Measurements from ENCODE around the gene FGF19. TPM values are rescaled to one million over a fixed set of nuclear protein-coding genes. Genes with fewer than 3 reads are reported as not detected.

Gene FGF19
- total RNA-seq, 2 donors from 2014 or later: 0.37 to 0.40 TPM

GRCh38 chr11:69653406-69653960, 50.3 kb downstream of the FGF19 start:
- Histone ChIP-seq H3K36me3 (ENCODE audit: control insufficient read depth, insufficient read depth, low read length) (peaks cover 5% of the 10 kb centered on the region), H3K9ac (ENCODE audit: extremely low read depth, low read length, poor library complexity, severe bottlenecking) (no peak overlapping the region), H3K27me3 (ENCODE audit: control insufficient read depth, insufficient read depth, low read length, poor library complexity, severe bottlenecking) (no peaks in the 10 kb centered on the region), H3K4me1 (ENCODE audit: control insufficient read depth, insufficient read depth, low read length) (peaks cover 1% of the 10 kb centered on the region), H3K9me3 (ENCODE audit: control insufficient read depth, low read length) (no peaks in the 10 kb centered on the region), H3K27ac (ENCODE audit: low read depth, low read length) (no peak overlapping the region), H3K4me3 (ENCODE audit: low read length) (no peak overlapping the region)
- TF ChIP-seq CTCF (conservative IDR thresholded peaks at IDR 0.05): no peak
- DNase-seq: no peak
- H3K36me3 Mint-ChIP-seq (ENCODE audit: low read depth): peaks cover 33% of the 10 kb centered on the region
- H3K4me3 Mint-ChIP-seq: no peak overlapping the region
- H3K27me3 Mint-ChIP-seq (ENCODE audit: insufficient read depth): no peaks in the 10 kb centered on the region
- peaks cover 7% of the 10 kb centered on the region for H3K4me1 Mint-ChIP-seq
- no peaks in the 10 kb centered on the region for H3K9me3 Mint-ChIP-seq
- WGBS, 2 experiments (ENCODE audit: insufficient coverage in 1 of 2, insufficient read length in 1 of 2): 96 to 98% methylated on average over 15 to 20 of the region's 23 CpGs
- no peak overlapping the region for H3K27ac Mint-ChIP-seq

DNA sequence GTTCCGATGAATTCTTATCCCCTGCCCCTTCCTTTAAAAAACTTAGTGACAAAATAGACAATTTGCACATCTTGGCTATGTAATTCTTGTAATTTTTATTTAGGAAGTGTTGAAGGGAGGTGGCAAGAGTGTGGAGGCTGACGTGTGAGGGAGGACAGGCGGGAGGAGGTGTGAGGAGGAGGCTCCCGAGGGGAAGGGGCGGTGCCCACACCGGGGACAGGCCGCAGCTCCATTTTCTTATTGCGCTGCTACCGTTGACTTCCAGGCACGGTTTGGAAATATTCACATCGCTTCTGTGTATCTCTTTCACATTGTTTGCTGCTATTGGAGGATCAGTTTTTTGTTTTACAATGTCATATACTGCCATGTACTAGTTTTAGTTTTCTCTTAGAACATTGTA, 50.8 kb downstream of the FGF19 start:
- no peak for TF ChIP-seq CTCF (conservative IDR thresholded peaks at IDR 0.05)
- Histone ChIP-seq H3K4me1 (ENCODE audit: control insufficient read depth, insufficient read depth, low read length) (no peaks in the 10 kb centered on the region), H3K27me3 (ENCODE audit: control insufficient read depth, insufficient read depth, low read length, poor library complexity, severe bottlenecking) (no peaks in the 10 kb centered on the region), H3K9me3 (ENCODE audit: control insufficient read depth, low read length) (no peaks in the 10 kb centered on the region), H3K36me3 (ENCODE audit: control insufficient read depth, insufficient read depth, low read length) (peaks cover 5% of the 10 kb centered on the region), H3K9ac (ENCODE audit: extremely low read depth, low read length, poor library complexity, severe bottlenecking) (no peak overlapping the region), H3K4me3 (ENCODE audit: low read length) (no peak overlapping the region), H3K27ac (ENCODE audit: low read depth, low read length) (no peak overlapping the region)
- Mint-ChIP-seq H3K4me3 (no peak overlapping the region), H3K27me3 (ENCODE audit: insufficient read depth) (no peaks in the 10 kb centered on the region), H3K27ac (no peak overlapping the region), H3K36me3 (ENCODE audit: low read depth) (peaks cover 33% of the 10 kb centered on the region), H3K4me1 (peaks cover 6% of the 10 kb centered on the region), H3K9me3 (no peaks in the 10 kb centered on the region)
- 89 to 90% methylated on average over 11 of the region's 11 CpGs for WGBS, 2 experiments (ENCODE audit: insufficient coverage in 1 of 2, insufficient read length in 1 of 2)
- peak; percentile 54 for DNase-seq

GRCh38 chr11:69651834-69652620, 51.8 kb downstream of the FGF19 start:
- H3K27me3 Mint-ChIP-seq (ENCODE audit: insufficient read depth): no peaks in the 10 kb centered on the region
- Histone ChIP-seq H3K9me3 (ENCODE audit: control insufficient read depth, low read length) (no peaks in the 10 kb centered on the region), H3K36me3 (ENCODE audit: control insufficient read depth, insufficient read depth, low read length) (peaks cover 5% of the 10 kb centered on the region), H3K4me3 (ENCODE audit: low read length) (no peak overlapping the region), H3K27ac (ENCODE audit: low read depth, low read length) (no peak overlapping the region), H3K9ac (ENCODE audit: extremely low read depth, low read length, poor library complexity, severe bottlenecking) (no peak overlapping the region), H3K4me1 (ENCODE audit: control insufficient read depth, insufficient read depth, low read length) (no peaks in the 10 kb centered on the region), H3K27me3 (ENCODE audit: control insufficient read depth, insufficient read depth, low read length, poor library complexity, severe bottlenecking) (no peaks in the 10 kb centered on the region)
- no peaks in the 10 kb centered on the region for H3K9me3 Mint-ChIP-seq
- 94 to 100% methylated on average over 2 to 10 of the region's 15 CpGs for whole genome bisulfite sequencing, 2 experiments (ENCODE audit: insufficient coverage in 1 of 2, insufficient read length in 1 of 2)
- H3K27ac Mint-ChIP-seq: peak overlapping the region; percentile 15
- no peak for DNase-seq
- TF ChIP-seq CTCF (conservative IDR thresholded peaks at IDR 0.05): no peak
- no peak overlapping the region for H3K4me3 Mint-ChIP-seq
- H3K4me1 Mint-ChIP-seq: no peaks in the 10 kb centered on the region
- peaks cover 40% of the 10 kb centered on the region for H3K36me3 Mint-ChIP-seq (ENCODE audit: low read depth)

Data from endodermal cell (in vitro differentiated cells).